PFSK-1 (cell line): ENCODE measurements around the gene CCDC170.

Experiments used
- FOXP2 ChIP-seq: optimal IDR thresholded peaks from 2 replicates; pipeline ENCODE3; 2011; ENCODE audit warnings: borderline replicate concordance, control low read depth, inconsistent platforms; ENCODE audit not compliant: insufficient read depth; ENCODE audit errors: extremely low read length, extremely low read depth
- POLR2AphosphoS5 ChIP-seq: IDR thresholded peaks from 2 replicates; pipeline ENCODE4 v1.6.1; 2012; ENCODE audit warnings: low read depth, mild to moderate bottlenecking, control low read depth, low read length, moderate library complexity
- SIN3A ChIP-seq: IDR thresholded peaks from 2 replicates; pipeline ENCODE4 v1.6.1; 2012; ENCODE audit warnings: mild to moderate bottlenecking, low read length, moderate library complexity, borderline replicate concordance; ENCODE audit not compliant: insufficient read depth
- TAF1 ChIP-seq: IDR thresholded peaks from 2 replicates; pipeline ENCODE4 v1.6.1; 2012; ENCODE audit warnings: low read length, control low read depth, borderline replicate concordance; ENCODE audit not compliant: insufficient read depth
- TF ChIP-seq, protein P1 (sequence below), 2 experiments: IDR thresholded peaks; 2 replicates each; pipeline versions ENCODE4 v1.6.1 to v1.8.0; 2011 to 2012; ENCODE audit warnings: low read depth in 2 of 2, low read length in 2 of 2, control low read depth in 1 of 2, inconsistent platforms in 1 of 2, mild to moderate bottlenecking in 1 of 2, moderate library complexity in 1 of 2; ENCODE audit not compliant: insufficient read depth in 1 of 2

GRCh38 chr6:151502499-151502898 lies 8.7 kb downstream of the CCDC170 start:
- no peak for TF ChIP-seq TAF1
- no peak for TF ChIP-seq POLR2AphosphoS5
- TF ChIP-seq, protein P1, sequence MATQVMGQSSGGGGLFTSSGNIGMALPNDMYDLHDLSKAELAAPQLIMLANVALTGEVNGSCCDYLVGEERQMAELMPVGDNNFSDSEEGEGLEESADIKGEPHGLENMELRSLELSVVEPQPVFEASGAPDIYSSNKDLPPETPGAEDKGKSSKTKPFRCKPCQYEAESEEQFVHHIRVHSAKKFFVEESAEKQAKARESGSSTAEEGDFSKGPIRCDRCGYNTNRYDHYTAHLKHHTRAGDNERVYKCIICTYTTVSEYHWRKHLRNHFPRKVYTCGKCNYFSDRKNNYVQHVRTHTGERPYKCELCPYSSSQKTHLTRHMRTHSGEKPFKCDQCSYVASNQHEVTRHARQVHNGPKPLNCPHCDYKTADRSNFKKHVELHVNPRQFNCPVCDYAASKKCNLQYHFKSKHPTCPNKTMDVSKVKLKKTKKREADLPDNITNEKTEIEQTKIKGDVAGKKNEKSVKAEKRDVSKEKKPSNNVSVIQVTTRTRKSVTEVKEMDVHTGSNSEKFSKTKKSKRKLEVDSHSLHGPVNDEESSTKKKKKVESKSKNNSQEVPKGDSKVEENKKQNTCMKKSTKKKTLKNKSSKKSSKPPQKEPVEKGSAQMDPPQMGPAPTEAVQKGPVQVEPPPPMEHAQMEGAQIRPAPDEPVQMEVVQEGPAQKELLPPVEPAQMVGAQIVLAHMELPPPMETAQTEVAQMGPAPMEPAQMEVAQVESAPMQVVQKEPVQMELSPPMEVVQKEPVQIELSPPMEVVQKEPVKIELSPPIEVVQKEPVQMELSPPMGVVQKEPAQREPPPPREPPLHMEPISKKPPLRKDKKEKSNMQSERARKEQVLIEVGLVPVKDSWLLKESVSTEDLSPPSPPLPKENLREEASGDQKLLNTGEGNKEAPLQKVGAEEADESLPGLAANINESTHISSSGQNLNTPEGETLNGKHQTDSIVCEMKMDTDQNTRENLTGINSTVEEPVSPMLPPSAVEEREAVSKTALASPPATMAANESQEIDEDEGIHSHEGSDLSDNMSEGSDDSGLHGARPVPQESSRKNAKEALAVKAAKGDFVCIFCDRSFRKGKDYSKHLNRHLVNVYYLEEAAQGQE (IDR thresholded peaks at IDR 0.05; ENCODE audit: insufficient read depth in 1 of 2, low read depth in 2 of 2, low read length in 2 of 2): no peak
- no peak for TF ChIP-seq FOXP2
- TF ChIP-seq SIN3A: no peak
